GM12873 (cell line): ENCODE measurements around the gene ADISSP.

Experiments
- TF ChIP-seq, protein P1 (sequence below): IDR thresholded peaks from 2 replicates; pipeline ENCODE4 v1.5.1; 2012; ENCODE audit warnings: low read depth, mild to moderate bottlenecking, moderate library complexity, low read length, control low read depth; ENCODE audit not compliant: insufficient read depth; ENCODE audit errors: missing control alignments

ADISSP gene

DNA sequence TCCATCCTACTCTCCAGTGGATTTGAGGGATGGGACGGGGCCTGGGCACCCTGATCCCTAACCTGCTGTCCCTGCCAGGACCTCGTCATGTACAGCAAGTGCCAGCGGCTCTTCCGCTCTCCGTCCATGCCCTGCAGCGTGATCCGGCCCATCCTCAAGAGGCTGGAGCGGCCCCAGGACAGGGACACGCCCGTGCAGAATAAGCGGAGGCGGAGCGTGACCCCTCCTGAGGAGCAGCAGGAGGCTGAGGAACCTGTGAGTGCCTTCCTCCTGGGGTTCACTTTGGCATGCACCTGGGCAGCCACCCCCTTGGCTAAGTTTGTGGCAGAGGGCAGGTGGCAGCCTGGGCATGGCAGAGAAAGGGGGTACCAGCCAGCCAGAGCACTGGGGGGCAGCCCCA, 34.3 kb upstream of the ADISSP start:
- TF ChIP-seq, protein P1, sequence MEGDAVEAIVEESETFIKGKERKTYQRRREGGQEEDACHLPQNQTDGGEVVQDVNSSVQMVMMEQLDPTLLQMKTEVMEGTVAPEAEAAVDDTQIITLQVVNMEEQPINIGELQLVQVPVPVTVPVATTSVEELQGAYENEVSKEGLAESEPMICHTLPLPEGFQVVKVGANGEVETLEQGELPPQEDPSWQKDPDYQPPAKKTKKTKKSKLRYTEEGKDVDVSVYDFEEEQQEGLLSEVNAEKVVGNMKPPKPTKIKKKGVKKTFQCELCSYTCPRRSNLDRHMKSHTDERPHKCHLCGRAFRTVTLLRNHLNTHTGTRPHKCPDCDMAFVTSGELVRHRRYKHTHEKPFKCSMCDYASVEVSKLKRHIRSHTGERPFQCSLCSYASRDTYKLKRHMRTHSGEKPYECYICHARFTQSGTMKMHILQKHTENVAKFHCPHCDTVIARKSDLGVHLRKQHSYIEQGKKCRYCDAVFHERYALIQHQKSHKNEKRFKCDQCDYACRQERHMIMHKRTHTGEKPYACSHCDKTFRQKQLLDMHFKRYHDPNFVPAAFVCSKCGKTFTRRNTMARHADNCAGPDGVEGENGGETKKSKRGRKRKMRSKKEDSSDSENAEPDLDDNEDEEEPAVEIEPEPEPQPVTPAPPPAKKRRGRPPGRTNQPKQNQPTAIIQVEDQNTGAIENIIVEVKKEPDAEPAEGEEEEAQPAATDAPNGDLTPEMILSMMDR, result no peak

DNA sequence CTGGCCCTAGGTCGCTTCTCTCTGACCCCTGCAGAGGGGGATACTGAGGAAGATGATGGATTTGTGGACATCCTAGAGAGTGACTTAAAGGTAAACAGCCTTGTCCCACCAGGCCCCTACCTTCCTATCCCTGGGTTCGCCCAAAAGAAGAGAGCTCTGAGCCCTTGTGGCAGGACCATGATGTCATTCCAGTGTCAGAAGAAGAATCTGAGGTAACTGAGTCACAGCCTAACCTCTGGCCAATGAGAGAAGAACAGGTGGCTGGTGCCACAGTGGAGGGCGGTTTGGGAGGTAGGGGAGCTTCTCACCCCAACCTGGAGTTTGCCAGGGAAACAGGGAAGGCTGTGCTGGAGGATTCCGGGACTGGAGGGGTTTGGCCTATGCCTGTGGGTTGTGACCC, 33.7 kb upstream of the ADISSP start:
- TF ChIP-seq, protein P1, result no peak

DNA sequence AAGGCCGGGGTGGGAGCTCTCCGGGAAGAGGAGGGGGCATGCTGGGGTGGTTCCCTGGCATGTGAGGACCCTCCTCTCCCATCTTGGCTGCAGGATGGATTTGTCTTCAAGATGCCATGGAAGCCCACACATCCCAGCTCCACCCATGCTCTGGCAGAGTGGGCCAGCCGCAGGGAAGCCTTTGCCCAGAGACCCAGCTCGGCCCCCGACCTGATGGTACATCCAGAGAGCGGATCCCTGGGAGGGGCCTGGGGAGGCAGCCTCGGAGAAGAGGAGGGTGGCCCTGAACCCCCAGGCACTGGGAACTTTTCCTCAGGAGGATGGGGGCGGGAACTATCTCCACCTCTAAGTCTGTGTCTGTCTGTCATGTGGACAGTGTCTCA, 33.3 kb upstream of the ADISSP start:
- TF ChIP-seq, protein P1, result no peak

DNA sequence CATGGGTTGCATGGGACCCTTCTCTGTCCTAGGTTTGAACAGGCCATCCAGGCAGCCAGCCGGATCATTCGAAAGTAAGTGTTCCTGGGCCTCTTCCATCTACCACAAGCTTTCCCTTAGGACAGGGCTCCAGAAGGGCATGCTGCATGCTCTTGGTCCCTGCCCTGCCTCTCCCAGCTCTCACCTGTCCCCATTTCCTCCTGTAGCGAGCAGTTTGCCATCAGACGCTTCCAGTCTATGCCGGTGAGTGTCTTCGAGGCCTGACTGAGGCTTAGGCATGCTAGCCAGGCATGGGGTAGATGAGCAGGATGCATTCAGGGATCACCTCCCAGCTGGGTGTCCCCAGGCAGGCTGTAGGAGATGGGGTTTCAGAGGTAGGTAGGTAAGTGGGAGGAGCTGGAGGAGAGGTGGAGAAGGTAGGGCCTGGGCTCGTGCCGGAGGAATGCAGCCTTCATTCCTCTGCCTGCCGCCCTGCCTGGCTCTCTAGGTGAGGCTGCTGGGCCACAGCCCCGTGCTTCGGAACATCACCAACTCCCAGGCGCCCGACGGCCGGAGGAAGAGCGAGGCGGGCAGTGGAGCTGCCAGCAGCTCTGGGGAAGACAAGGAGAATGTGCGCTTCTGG, 32.8 kb upstream of the ADISSP start:
- TF ChIP-seq, protein P1, result no peak

DNA sequence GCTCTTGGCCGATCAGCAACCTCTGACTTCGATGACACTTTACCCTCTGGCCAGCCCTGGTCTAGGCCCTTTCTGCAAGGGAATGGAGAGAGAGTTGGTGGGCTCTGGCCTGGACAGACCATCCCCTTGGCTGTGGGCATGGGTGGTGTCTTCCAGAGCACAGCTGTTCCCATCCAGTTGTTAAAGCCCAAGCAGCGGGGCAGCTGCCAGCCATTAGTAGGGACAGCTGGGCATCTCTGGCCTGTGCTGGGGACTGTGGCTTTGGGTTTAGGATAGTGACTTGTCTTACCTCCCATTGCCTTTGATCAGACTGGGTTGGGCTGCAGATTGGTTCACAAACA, 31.3 kb upstream of the ADISSP start:
- TF ChIP-seq, protein P1, result no peak

DNA sequence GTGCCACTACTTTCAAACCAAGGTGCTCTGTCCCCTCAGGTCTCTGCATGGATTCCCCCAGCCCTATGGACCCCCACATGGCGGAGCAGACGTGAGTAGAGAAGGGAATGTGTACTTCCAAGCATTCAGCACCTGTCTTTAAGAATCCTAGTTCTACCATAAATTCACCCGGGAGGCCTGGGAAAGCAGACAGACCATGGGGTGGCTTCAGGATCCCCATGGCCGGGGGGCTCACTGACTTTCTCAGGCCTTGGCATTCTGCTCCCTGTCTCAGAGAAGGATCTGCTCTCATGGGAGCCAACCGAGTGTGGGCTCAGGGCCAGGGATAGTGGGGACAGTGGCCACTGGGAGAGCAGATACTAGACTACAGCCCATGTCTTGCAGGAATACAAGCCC, 30.8 kb upstream of the ADISSP start:
- TF ChIP-seq, protein P1, result no peak

DNA sequence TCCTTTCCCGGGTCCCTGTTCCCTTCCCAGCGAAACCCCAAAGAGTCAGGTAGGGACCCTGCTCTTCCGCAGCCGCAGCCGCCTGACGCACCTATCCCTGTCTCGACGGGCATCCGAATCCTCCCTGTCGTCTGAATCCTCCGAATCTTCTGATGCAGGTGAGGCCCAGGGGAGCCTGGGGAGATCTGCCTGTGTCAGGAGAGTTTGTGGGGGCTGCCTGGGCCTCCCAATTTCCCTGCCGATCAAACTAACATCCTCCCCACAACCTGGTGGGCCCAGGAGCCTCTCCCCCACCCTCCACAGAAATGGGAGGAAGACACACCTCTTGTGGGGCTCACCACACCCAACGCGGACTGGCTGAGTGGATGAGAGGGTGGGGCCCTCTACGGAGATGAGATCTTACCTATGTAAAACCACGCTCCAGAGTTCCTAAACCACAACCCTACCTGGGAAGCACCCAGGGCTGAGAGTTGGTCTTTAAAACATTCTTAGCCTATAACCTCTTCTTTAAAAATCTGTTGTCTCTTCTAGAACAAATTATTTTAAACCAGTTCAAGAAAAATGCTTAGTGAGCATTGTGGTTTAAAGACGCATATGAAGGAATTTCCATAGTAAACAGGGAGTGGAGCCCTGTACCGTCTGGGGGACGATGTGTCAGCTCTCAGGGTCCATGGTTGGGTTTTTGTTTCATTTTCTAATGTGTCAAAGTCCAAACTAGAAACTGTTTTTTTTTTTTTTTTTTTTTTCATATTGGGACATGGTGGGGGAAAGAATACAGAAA, 30.2 kb upstream of the ADISSP start:
- TF ChIP-seq, protein P1, result no peak

DNA sequence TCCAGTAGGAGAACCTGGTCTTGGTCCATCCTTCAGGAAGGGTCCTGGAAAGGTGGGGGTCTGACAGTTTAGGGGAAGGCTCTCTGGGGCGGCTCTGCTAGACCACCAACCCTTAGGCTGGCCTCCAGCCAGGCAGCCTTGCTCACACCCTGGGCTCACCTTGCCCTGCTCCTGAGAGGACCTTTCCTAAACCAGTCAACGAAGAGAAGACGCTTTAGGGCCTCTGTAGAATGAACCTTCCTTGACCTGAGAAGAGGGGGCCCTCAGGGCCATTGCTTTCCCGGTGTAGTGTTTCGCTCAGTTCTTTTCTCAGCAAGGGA, 29.6 kb upstream of the ADISSP start:
- TF ChIP-seq, protein P1, result no peak
